GM21367 (cell line): ENCODE measurements around the gene LRRN4CL.

Experiments
- ATAC-seq: cut with Tn5 transposase; IDR thresholded peaks from one replicate; pipeline ENCODE4 v1.9.1; 2021; ENCODE audit not compliant: unreplicated experiment

The LRRN4CL gene

GRCh38 chr11:62648185-62648966 lies 41.0 kb downstream of the LRRN4CL start:
- ATAC-seq = no peak

DNA sequence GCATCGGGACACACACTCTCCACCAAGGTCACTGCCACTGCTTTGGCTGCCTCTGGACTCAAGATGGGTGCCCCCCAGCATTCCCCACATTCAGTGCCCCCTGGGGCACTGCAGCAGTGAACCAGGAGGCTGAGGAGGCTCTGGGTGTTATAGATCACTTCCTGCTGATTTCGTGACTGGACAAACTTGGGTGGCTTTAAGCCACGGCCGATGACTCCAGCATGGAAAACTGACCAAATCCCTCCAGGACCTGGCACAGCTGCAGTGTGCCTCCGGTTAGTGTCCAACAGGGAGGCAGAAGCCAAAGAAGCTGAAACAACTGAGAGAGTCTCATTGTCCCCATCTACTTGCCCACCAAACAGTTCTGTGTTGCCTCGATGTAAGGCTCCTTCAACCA lies 41.7 kb downstream of the LRRN4CL start:
- no peak for ATAC-seq

DNA sequence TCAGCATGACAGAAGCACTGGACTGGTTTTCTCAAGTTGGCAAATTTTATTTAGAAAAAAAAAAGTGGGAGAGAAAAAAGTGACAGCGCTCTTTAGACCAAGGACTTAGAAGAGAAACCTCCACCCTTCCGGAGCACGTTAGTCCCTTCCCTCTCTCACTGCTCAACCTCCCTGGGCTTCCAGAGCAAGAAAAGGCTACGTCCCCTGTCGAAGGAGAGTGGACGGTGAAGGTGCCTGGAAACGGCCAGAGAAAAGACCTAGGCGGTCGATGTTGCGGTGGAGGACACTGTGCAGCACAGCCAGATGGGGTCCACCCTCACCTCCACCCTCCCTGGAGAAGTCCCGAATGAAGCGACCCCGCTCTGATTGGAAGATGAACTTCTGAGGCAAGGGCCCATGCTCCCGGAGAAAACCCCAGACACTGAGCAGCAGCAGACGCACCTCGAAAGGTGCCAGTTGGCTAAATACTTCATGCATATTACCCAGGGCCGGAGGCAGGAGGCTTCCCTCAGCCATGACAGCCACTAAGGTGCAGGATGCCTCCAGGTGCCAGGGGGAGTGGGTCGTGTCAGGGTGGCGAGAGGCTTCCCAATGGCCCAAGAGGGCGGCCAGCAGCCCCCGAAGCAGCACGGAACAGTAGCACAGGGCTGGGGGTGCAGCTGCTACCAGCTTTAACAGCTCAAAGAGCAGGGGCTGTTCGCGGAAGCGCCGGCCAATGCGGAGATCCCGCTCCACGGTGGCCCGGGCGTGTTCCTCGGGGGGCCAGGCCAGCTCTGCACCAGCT lies 42.3 kb downstream of the LRRN4CL start:
- no peak for ATAC-seq

GRCh38 chr11:62645946-62646824 lies 43.1 kb downstream of the LRRN4CL start, which contains the start of gene GANAB:
Gene GANAB (minus strand): TSS chr11:62646613. CDS start chr11:62646599, 14 bp downstream.
- ATAC-seq = peak; percentile 78

- ATAC-seq = no peak
Observed at GRCh38 chr11:62645671-62645945, 43.7 kb downstream of the LRRN4CL start.

DNA sequence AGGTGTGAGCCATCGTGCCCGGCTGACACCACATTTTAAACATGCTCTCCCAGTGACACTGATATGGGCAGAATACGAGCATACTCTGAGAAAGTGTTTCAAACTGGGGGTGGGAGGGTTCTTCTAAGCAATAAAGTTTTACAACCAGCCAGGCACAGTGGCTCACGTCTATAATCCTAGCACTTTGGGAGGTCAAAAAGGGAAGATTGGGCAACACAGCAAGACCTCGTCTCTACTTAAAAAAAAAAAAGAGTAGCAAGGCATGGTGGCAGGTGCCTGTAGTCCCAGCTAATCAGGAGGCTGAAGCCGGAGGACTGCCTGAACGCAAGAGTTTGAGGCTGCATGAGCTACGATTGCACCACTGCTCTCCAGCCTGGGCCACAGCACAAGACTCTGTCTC lies 45.1 kb downstream of the LRRN4CL start:
- ATAC-seq = no peak
